Measurements from ENCODE around the gene LRRC74A. TPM values are rescaled to one million over a fixed set of nuclear protein-coding genes. Genes with fewer than 3 reads are reported as not detected.

The LRRC74A gene
- total RNA-seq, 1 experiment from 2014 or later = not detected

DNA sequence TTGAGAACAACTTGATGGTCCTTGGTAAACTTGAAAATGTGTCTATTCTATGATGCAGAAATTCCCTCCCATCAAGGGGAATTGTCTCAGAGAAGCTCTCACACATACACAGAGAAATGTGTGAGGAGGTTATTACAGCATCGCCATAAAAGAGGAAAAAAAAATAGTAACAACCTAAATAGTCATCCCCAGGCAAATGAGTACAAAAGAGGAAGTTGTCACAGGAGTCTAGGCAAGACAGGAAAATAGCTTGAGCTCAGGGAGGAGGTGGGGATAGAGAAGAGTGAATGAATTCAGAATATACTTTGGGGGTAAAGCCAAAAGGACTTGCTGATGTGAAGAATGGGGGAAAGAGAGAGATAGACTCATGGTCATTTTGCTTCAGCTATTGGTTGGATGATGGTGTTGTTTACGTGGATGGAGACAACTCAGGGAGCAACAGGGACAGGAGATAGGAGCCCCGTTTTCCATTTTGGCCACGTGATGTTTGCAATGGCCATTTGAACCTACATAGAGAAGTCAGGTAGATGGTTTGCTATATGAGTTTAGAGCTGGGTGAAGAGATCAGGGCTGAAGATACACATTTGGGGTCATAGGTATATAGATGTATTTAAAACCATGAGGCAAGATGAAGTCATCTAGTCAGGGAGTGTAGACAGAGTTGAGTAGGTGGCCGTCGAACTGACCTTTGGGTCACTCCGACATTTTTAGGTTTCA, 20.3 kb downstream of the LRRC74A start:
- DNase-seq (ENCODE audit: low spot score) = no peak

- no peak for DNase-seq (ENCODE audit: low spot score)
These were observed 22.7 kb downstream of the LRRC74A start for GRCh38 chr14:76848879-76849278.

DNA sequence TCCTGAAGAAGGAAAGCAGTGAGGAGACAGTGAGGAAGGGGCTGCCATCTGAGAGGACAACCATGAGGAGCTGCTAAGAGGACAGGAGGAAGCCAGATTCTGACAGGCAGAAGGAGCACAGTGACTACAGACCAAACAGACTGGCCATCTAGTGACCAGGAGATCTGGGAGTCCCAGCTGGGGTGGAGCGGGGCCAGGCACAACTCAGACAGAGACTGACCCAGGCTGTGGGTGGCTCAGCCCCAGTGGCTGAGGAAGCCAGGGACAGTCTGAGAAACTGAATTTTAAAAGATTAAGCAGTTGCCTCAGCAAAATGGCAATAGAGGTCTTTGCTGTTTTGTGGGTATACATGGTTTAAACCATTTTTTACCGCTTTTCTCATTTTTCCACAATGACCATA, 28.9 kb downstream of the LRRC74A start:
- no peak for DNase-seq (ENCODE audit: low spot score)

DNA sequence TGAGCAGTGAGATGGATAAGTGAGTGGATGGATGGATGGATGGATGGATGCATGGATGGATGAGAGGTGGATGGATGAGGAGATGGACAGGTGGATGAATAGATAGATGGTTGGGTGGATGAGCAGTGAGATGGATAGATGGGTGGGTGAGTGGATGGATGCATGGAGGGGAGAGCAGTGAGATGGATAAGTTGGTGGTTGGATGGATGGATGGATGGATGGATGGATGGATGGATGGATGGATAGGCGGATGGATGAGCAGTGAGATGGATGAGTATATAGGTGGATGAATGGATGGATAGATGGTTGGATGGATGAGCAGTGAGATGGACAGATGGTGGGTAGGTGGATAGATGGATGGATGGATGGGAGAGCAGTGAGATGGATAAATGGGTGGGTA, 30.6 kb downstream of the LRRC74A start:
- no peak for DNase-seq (ENCODE audit: low spot score)

DNA sequence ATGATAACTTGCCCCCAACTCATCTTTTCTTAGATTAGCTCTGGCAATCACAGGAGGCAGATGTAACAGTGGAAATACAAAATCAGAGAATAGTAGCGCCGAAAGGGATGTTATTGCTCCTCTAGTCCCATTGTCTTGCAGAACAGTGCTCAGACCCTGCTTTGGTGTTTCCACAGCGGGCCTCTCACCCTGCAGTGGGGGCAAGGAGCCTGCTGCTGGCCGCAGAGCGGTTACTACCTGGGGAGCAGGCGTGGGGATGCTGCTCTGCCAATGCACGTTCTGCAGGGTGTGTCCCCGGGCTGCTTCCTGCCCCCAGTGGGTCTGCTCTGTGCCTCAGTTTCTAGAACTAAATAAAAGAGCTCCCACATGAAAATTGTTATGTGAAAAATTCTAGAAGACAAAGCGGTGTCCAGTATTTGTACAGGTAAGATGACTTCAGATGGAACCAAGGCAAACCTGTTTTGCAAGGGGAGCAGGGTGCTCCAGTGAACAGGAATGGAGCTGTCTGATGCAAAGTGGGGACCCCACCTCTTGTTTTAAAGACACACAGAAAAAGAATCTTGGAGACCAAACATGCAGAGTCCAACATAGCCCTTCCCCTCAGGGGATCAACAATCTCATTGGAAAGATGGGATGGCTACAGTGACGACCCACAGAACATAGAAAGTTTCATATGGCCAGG, 35.5 kb downstream of the LRRC74A start:
- no peak for DNase-seq (ENCODE audit: low spot score)

GRCh38 chr14:76862546-76863282, 36.5 kb downstream of the LRRC74A start:
- DNase-seq (ENCODE audit: low spot score) = no peak

DNA sequence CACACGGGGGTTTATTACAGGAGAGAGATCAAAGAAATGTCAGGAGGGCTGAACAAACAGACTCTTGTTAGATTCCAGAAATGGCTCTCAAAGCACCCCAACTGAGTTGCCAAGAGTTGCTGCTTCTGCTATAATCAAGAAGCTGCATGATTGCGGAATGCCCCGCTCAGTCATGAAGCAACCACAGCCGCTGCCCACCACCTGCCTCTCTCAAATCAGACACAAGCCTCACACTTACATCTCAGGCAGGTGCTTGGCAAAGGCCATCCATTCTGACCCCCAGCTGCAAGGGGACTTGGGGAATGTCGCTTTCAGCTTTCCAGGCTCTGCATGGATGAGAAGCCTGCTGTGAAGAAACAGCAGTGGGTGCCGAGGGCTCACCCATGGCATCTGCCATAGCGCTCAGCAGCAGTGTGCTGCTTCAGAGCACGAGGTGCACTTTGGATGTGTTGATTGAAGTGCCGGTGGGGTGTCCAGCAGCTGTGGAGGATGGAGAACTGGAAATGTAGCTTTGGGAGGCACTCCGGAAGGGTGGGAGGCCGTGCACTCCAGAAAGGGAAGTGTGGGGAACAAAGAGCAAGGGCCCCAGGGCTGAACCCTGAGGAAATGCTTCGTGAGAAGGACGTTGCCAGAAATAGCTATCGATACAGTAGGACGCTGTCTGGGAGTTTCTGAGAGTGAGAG, 37.7 kb downstream of the LRRC74A start:
- no peak for DNase-seq (ENCODE audit: low spot score)

- no peak for DNase-seq (ENCODE audit: low spot score)
These were observed 40.2 kb downstream of the LRRC74A start for GRCh38 chr14:76866456-76866855.

GRCh38 chr14:76867516-76868453, 41.6 kb downstream of the LRRC74A start:
- DNase-seq (ENCODE audit: low spot score) = no peak

DNA sequence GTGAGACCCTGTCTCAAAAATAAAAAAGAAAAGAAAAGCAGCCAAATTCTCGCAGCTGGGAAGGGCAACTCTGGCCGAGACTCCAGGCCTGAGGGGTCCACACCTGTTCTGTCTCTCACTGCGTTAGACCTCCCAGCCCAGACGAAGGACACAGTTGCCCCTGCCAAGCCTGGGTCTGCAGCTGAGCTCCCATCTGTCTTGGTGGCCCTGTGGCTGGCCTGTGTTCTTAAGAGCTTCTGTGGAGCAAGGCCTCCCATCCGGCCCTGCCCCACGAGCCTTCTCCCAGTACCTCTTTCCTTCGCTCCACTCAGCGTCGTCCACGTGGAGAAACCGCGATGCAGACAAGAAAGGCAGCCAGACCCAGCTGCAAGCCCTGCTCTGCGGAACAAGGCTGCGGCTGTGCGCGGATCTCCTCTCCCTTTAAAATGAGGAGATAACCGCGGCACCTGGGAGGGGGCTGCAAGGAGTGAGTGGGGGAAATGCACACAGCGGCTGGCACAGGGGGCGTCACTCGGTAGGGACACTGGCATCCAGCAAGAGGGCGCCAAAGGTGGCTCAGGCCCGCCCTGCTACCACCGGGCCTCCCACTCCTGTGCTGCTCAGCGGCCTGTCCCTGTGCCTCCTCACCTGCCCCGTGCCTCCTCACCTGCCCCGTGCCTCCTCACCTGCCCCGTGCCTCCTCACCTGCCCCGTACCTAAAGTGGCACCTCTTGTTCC, 42.4 kb downstream of the LRRC74A start:
- DNase-seq (ENCODE audit: low spot score) = no peak

- DNase-seq (ENCODE audit: low spot score) = no peak
These were observed 44.0 kb downstream of the LRRC74A start for GRCh38 chr14:76870166-76870565.

- peak; percentile 21 for DNase-seq (ENCODE audit: low spot score)
These were observed 46.7 kb downstream of the LRRC74A start for GRCh38 chr14:76872796-76873432.

DNA sequence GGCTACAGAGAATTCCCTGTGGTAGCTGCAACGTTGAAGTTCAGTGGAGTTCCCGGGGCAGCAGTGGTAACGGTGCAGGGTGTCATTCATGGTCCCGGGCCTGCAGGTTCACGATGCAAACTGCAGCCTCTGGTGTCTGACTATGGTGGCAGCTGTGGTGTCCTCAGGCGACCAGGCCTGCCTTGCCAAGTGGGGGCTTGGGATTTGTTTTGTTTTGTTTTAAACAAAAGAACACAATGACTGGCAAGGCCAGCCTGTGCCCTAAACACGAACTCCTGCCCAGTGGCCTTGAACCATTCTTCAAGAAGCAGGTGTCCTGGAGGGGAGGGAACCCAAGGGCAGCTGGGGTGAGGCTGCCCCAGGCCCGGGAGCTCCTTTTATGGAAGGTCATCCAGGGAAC, 48.5 kb downstream of the LRRC74A start:
- DNase-seq (ENCODE audit: low spot score) = no peak

DNA sequence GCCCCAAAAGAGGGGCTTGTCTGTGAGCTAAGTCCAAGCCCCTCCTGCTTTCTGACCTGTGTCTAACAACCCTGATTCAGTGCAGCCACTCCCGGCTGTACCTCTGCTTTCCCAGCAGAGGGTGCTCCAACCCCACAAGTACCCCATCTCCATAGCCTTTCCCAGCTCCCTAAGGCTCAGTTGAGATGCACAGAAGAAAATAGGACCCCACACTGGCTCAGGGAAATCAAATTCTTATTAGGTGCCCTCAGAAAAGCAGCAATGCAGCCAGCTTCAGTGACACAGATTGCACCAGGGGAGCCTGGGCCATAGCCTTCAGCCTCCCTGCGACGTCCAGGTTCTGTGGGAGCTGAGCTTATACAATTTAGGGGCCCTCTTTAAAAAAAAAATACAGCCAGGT, 49.9 kb downstream of the LRRC74A start:
- peak; percentile 60 for DNase-seq (ENCODE audit: low spot score)

DNA sequence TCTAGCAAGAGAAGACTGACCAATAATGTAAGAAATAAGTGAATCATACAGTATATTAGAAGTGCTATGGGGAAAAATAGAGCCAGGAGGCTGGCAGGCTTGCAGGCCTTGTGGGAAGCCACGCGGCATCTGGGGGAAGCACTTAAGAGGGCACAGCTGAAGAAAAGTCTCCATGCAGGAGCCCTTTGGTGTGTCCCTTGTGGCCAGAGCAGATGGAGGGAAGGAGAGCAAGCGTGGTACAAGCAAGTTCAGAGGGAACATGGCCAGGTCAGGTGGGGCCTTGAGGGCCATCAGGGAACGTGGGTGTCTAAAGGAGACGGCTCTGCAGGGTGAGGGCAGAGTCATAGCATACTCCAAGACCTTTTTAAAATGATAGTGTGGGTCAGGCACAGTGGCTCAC, 51.7 kb downstream of the LRRC74A start:
- no peak for DNase-seq (ENCODE audit: low spot score)

DNA sequence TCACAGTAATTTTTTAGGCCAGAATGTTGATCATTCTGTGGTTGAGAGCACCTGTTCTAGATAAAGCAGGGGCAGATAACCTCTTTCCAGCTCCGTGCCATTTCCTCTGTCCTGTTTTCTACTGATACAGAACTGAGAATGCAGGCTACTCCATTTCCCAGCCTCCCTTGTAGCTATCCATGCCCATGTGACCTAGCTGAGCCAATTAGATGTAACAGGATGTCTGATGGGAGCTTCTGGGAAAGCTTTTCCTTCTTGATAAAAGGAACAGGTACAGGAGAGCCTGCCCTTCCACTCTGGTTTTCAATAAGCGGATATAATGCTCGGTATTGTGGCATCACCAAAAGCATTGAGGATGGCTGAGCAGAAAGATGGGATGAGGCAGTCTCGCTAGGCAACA, 54.2 kb downstream of the LRRC74A start:
- DNase-seq (ENCODE audit: low spot score) = no peak

GRCh38 chr14:76881348-76881747, 55.1 kb downstream of the LRRC74A start:
- DNase-seq (ENCODE audit: low spot score) = no peak

GRCh38 chr14:76882651-76883050, 56.4 kb downstream of the LRRC74A start:
- no peak for DNase-seq (ENCODE audit: low spot score)

GRCh38 chr14:76883447-76883846, 57.2 kb downstream of the LRRC74A start:
- no peak for DNase-seq (ENCODE audit: low spot score)

GRCh38 chr14:76884394-76884793, 58.2 kb downstream of the LRRC74A start:
- DNase-seq (ENCODE audit: low spot score) = no peak
